DMS 273 treated with DMSO at 0.1 percent for 48 hours (cell line): ENCODE measurements around the gene PATJ.
"Not testable (repeated sequence)": the region's sequence is repeated elsewhere in the genome, so short reads cannot be mapped to it uniquely, and the experiment has no call there.

Experiments used
- DNase-seq: peaks from one replicate; lab custom pipeline; 2025; lab: John Stamatoyannopoulos, UW

The PATJ gene

GRCh38 chr1:61951731-61952580 lies 209.7 kb downstream of the PATJ start:
- no peak for DNase-seq

GRCh38 chr1:61952675-61953074 lies 210.4 kb downstream of the PATJ start:
- no peak for DNase-seq

DNA sequence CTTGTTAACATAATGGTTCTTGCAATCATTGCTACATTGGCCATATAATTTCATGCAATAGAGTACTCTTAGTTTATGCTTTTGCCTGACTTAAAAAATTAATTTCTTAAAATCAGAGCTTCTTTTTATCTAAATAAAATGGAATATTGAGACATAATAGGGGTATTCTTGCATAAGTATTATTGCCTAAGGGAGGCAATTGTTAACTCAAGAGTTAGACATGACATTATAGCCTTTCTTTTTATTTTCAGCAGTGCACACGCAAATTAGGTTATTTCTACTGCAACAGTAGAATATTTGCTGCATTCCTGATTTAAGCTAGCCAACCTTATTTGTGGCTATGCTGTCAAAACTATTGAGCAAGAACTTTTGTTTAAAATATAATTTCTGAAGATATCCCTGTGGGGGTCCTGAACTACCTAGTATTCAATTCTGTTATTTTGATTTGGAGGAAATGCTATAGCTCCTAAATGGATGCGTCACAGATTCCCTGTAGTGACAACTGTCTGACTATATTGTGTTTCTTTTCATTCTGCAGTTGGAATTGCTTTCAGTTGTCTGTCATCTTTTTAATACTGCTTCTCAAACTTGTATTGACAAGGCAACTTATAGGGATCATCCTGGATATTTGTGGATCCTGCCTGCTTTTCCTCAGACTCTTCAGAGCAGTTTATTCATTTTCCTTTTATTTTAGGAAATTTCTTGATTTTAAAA lies 211.0 kb downstream of the PATJ start:
- DNase-seq = no peak

DNA sequence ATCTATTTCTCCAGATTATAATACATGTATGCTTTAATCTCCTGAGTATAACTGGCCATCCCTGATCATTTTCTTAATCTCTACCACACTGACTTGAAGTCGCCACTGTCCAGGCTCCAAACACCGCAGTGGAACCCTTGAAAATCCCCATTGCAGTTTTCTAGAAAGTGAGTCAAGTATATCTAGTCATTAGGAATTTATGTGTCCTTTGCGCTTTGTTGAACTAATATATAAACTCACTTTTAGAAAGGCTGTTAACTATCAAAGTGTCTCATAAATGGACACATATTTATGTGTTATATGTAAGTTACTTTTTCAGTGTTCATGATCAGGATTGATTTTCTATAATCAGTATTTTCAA lies 211.5 kb downstream of the PATJ start:
- no peak for DNase-seq

- DNase-seq = no peak
Measured at GRCh38 chr1:61955261-61955660, 213.0 kb downstream of the PATJ start.

DNA sequence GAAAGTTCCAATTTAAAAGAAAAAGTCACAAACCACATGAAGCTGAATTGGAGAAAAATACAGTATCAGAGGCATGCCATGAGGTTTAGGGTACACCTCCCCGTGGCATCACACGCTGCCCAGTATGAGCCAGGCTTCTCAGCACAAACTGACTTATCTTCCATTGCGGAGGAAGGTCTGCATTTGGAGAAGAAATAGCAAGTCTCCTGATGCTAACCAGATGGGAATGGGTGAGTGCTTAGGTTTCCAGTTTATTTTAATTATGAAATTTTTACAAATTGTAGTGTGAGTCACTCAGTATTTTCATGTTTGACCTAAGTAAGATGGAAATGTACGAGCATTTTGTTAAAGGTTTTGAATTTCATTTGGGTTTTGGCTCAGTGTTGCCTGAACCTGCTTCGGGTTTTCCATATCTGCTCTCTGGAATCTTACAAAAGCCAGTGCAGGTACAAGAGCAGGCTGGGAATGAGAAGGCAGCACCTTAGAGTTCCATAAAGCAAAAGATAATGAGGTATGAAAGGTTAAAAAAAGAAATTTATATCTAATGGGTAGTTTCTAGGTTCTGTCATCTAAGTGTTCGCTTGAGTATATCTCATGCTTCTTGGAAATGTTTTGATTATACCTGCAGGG lies 213.9 kb downstream of the PATJ start:
- DNase-seq = no peak

DNA sequence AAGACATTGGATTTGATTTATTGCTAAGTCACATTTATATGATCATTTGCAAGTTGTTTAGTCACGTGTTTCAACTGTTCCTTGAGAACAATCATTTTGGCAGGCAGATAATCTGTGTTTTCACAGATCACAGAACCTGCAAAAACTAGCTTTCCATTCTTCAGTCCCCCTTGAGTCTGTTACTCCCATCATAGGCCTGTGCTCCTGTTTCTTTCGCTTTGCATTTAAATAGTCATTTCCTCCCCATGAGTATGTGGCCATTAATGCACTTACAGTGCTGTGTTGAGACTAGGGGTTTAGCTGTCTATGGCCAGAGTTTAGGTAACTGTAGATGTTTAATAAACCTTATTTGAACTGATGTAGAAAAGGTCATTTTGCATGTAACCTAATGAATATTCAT lies 214.5 kb downstream of the PATJ start:
- no peak for DNase-seq

DNA sequence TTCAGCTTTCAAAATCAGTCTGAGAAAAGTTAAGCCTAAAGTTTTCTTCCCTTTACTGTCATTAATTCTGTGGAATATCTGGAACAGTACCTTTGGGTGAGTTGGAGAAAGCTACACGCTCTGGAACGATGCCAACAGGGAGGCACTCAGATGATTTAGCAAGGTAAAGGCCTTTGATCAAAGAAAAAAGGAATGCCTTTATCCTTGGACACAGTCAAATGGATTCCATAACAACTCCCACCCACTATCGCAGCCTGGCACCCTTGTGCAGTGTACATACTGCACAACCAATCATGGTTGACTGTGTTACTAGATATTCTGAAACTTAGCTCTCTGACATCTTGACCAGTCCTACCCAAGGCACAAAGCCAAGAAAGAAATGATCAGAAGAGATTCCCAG lies 218.7 kb downstream of the PATJ start:
- no peak for DNase-seq

DNA sequence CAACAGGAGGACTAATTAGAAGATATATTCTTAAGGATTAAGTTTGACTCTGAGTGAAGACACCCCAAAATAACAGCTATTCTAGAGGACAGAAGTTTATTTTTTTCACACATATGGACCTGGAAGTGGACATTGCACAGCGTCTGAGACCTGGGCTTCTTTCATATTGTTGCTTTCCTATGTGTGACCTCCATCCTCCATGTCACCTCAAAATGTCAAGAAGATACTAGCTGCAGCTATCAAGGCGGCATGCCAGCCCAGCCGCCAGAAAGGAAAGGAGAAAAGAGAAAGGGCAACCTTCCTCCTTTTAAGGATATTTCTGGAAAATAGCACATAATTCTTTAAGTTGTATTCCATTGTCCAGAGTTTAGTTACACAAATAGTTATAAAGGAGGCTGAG lies 220.4 kb downstream of the PATJ start:
- DNase-seq = no peak

GRCh38 chr1:61966450-61967225 lies 224.4 kb downstream of the PATJ start:
- DNase-seq = not testable (repeated sequence)

- no peak for DNase-seq
Measured at GRCh38 chr1:61967750-61968149, 225.5 kb downstream of the PATJ start.

DNA sequence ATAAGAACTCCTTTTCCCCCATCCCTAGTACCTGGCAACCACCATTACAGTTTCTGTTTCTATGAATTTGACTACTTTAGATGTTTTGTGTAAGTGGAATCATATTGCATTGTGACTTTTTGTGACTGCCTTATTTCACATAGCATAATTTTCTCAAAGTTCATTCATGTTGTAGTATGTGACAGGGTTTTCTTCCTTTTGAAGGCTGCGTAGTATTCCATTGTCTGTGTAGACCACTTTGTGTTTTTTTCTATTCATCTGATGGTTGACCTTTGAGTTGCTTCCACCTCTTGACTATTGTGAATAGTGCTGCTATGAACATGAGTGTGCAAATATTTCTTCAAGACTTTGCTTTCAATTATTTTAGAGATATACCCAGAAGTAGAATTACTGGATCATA lies 226.6 kb downstream of the PATJ start:
- DNase-seq = no peak

GRCh38 chr1:61973100-61973837 lies 231.0 kb downstream of the PATJ start:
- no peak for DNase-seq

GRCh38 chr1:61975638-61976037 lies 233.4 kb downstream of the PATJ start:
- no peak for DNase-seq

DNA sequence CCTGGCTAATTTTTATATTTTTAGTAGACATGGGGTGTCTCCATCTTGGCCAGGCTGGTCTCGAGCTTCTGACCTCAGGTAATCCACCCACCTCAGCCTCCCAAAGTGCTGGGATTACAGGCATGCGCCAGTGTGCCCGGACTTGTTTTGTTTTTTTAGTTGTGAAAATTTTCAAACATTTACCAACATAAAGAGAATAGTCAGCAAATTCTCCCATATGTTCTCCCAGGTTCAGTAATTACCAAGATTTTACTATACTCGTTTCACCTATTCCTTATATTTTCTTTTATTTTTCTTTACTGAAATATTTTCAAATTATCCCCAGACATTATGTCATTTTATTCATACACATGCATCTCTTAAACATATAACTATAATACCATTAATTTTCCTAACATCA lies 234.3 kb downstream of the PATJ start:
- no peak for DNase-seq

DNA sequence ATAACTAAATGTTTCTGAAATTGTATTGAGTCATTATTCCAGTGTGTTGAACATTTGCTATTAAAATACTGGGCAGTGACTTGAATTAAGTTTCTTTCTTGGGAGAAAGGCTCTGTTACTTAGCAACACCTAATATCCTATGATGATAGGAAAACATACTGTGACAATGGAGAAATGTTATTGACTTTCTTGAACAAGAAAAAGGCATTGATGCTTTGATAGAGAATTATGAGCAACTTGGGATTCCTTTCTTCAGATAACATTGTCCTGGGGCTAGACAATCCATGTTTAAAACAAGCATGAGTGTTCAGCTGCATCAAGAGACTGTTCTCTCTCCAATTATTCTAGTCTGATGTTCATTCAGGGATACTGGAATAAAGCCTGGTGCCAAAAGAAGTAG lies 236.5 kb downstream of the PATJ start:
- DNase-seq = no peak

GRCh38 chr1:61979729-61980128 lies 237.4 kb downstream of the PATJ start:
- no peak for DNase-seq

DNA sequence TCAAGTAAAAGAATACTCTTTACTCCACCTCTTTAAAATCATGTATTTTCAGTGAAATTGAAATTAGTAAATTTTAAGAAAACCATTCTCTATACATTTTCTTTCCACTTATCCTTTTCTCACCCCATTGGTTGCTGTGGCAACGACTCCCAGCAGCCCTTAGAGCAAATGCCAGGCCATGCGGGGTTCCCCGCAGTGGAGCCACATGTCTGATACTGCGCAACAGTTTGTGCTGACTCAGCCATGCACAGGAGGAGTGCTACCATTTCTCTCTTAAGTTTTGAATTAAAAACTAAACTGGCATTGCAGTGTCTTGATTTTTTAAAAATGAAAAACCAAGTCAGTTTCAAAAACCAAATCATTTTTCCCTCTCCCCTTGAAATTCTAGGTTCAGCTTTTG lies 238.3 kb downstream of the PATJ start:
- no peak for DNase-seq

GRCh38 chr1:61981870-61982660 lies 239.8 kb downstream of the PATJ start:
- no peak for DNase-seq

- no peak for DNase-seq
Measured at GRCh38 chr1:61983236-61983635, 241.0 kb downstream of the PATJ start.

- no peak for DNase-seq
Measured at GRCh38 chr1:61992257-61992656, 250.0 kb downstream of the PATJ start.
